BE2C (cell line): ENCODE measurements around the gene MEIS2.

Experiments used
- DNase-seq: peaks from one replicate; pipeline ENCODE4 v3.0.0-alpha.2; 2020
- H3K27me3 ChIP-seq: fragments of 250-450 bp; sonication (Bioruptor Pico); 2 replicates; pipeline ENCODE4 v1.5.1; 2020; ENCODE audit warnings: mild to moderate bottlenecking
- H3K36me3 ChIP-seq: fragments of 250-450 bp; sonication (Bioruptor Pico); 2 replicates; pipeline ENCODE4 v1.5.1; 2020; ENCODE audit warnings: mild to moderate bottlenecking
- H3K4me1 ChIP-seq: fragments of 250-450 bp; sonication (Bioruptor Pico); 2 replicates; pipeline ENCODE4 v1.5.1; 2020
- H3K4me3 ChIP-seq: 2 replicates; pipeline ENCODE4 v1.5.1; 2011; ENCODE audit warnings: low read depth, low read length
- H3K9me3 ChIP-seq: fragments of 250-450 bp; sonication (Bioruptor Pico); 2 replicates; pipeline ENCODE4 v1.5.1; 2020
- TF ChIP-seq, protein P1 (sequence below): IDR thresholded peaks from 2 replicates; pipeline ENCODE4 v1.5.1; 2012; ENCODE audit warnings: mild to moderate bottlenecking, low read depth, low read length

Gene MEIS2

DNA sequence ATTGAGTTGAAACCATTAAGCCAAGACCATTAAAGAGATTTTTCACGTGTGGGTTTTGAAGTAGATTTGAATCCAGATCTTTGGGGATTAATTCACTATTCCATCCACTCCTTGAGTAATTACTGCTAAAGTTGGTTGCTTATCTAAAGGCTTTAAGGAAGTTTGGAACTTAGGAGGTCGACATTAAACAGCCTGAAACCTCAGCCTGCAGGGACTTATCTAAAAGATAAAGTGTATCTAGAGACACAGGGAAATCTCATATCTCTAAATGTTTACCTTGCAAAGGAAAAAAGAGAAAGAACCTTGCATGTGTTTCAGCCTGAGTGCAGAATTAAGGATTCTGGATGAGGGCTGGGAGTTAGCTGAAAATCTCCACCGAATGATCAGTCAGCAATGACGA, 158.6 kb downstream of the MEIS2 start:
- H3K27me3 ChIP-seq, result no peaks in the 10 kb centered on the region
- peaks cover 11% of the 10 kb centered on the region for H3K4me1 ChIP-seq
- peaks cover 58% of the 10 kb centered on the region for H3K36me3 ChIP-seq
- H3K9me3 ChIP-seq, result no peaks in the 10 kb centered on the region
- DNase-seq, result no peak
- TF ChIP-seq, protein P1, sequence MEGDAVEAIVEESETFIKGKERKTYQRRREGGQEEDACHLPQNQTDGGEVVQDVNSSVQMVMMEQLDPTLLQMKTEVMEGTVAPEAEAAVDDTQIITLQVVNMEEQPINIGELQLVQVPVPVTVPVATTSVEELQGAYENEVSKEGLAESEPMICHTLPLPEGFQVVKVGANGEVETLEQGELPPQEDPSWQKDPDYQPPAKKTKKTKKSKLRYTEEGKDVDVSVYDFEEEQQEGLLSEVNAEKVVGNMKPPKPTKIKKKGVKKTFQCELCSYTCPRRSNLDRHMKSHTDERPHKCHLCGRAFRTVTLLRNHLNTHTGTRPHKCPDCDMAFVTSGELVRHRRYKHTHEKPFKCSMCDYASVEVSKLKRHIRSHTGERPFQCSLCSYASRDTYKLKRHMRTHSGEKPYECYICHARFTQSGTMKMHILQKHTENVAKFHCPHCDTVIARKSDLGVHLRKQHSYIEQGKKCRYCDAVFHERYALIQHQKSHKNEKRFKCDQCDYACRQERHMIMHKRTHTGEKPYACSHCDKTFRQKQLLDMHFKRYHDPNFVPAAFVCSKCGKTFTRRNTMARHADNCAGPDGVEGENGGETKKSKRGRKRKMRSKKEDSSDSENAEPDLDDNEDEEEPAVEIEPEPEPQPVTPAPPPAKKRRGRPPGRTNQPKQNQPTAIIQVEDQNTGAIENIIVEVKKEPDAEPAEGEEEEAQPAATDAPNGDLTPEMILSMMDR, result no peak
- H3K4me3 ChIP-seq, result no peak overlapping the region

DNA sequence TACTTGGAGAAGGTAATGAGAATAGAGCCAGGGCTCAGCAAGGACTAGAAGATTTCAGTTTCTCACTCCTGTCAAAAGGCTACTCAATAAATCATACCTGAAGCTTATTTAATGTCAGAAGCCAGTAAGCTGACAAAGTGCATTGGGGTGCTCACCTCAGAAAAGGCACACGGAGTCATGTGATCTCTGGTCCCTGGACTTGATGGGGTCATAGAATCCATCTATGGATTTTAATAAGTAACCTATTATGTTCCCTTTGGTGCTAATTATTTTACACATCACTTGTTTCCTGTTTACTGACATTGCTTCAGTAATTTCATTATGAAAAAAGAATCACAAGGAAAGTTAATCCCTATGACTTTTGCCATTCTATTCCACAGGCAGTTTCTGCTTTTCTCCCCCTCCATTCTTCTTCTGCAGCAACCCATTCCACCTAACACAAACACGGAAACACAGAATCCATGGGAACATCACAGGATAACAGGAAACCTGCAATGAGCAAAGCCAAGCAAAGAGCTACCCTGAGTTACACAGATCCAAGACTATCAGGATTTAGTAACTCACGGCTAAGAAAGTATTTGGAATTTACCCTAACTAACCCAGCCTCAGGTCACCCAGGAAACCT, 159.6 kb downstream of the MEIS2 start:
- no peak for DNase-seq
- Histone ChIP-seq H3K36me3 (peaks cover 50% of the 10 kb centered on the region), H3K9me3 (no peaks in the 10 kb centered on the region), H3K4me3 (no peak overlapping the region), H3K27me3 (no peaks in the 10 kb centered on the region), H3K4me1 (peaks cover 11% of the 10 kb centered on the region)
- TF ChIP-seq, protein P1, result no peak

DNA sequence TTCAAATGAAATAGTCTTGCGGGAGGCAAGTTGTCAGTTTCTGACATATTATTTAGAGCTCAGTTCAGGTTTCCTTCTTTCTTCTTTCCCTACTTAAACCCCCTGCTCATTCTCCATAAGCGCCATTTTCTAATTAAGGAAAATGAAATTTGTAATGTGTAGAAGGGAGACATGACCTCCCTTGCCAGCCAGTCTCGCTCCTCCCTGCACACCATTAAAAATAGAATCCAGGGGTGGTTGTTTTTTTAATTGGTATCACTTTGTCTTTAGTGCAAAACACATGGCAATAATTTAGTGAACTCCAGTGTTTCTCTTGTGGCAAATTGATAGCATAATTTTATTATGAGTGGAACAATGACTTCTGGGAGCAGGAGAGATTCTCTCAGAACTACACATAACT, 160.1 kb downstream of the MEIS2 start:
- H3K4me3 ChIP-seq, result no peak overlapping the region
- H3K4me1 ChIP-seq, result peaks cover 11% of the 10 kb centered on the region
- TF ChIP-seq, protein P1, result no peak
- DNase-seq, result no peak
- peaks cover 45% of the 10 kb centered on the region for H3K36me3 ChIP-seq
- no peaks in the 10 kb centered on the region for H3K27me3 ChIP-seq
- no peaks in the 10 kb centered on the region for H3K9me3 ChIP-seq

DNA sequence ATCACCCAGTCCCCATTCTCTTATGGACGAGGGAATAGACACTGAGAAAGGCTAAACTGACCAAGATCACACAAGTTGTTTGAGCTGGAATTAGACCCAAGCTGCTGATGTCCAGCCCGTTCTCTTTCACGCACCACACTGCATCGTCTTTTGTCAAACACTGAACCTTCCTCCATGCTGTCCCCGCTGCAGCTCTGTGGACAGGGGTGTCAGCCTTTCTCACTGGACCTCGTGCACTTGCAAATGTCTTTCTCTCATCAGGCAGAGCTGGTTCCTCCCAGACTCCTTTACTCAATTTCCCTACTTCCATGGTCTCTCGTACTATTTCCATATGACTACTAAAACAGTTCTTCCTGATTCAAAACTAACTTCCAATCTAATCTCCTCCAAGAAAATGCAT, 161.6 kb downstream of the MEIS2 start:
- Histone ChIP-seq H3K9me3 (no peaks in the 10 kb centered on the region), H3K27me3 (no peaks in the 10 kb centered on the region), H3K4me1 (peaks cover 11% of the 10 kb centered on the region), H3K36me3 (peaks cover 35% of the 10 kb centered on the region), H3K4me3 (no peak overlapping the region)
- no peak for DNase-seq
- TF ChIP-seq, protein P1, result no peak

DNA sequence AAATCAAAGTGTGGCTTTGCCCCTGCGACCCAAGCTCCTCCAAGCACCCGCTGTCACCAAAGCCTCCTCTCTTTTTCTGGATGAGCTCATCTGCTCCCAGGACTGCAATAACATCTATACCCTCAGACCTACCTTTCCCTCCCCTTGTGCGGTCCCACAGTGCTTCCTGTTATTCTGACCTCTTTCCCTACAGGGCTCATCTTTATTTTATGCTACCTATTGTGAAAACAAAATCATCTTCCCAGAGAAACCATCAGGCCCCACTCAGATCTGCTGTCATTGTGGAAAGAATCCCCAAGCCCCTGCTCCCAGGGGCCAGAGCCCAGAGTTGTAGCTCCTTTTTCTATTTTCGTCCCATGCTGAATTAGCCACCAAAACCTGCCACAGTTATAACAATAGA, 162.2 kb downstream of the MEIS2 start:
- Histone ChIP-seq H3K4me3 (no peak overlapping the region), H3K9me3 (no peaks in the 10 kb centered on the region), H3K4me1 (peaks cover 11% of the 10 kb centered on the region), H3K27me3 (no peaks in the 10 kb centered on the region), H3K36me3 (peaks cover 31% of the 10 kb centered on the region)
- TF ChIP-seq, protein P1, result no peak
- DNase-seq, result no peak

DNA sequence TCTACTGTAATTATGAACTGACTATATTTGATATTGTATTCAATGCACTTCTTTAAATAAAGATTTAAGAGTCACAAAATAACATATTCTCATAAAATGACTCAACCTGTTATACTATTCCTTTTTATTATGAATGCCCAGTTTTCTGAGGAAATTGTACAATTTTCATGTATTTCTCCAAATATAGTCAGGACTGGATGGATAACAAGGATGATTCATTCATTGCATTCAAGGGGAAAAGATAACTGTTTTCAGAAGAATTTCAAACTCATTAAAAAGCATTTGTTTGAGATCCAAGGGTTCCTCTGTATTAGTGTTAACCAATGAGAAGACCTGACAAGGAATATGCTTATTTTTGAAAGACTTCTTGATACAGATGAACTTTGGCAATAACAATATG, 163.7 kb downstream of the MEIS2 start:
- Histone ChIP-seq H3K4me3 (no peak overlapping the region), H3K27me3 (no peaks in the 10 kb centered on the region), H3K4me1 (peaks cover 11% of the 10 kb centered on the region), H3K36me3 (peaks cover 17% of the 10 kb centered on the region), H3K9me3 (no peaks in the 10 kb centered on the region)
- no peak for DNase-seq
- TF ChIP-seq, protein P1, result no peak
